ENCODE results near the gene FBH1.

GRCh38 chr10:5935628-5936027 is 45.6 kb downstream of the FBH1 start:
- TF ChIP-seq HCFC1 (IDR thresholded peaks at IDR 0.05; ENCODE audit: low read length) (no peak), CTCF (IDR thresholded peaks at IDR 0.05 in 2 of 3, conservative IDR thresholded peaks at IDR 0.05 in 1 of 3; ENCODE audit: control insufficient read depth in 2 of 3, extremely low read depth in 1 of 3, insufficient read depth in 1 of 3, low read depth in 3 of 3, low read length in 3 of 3) (no peak), YY1 (IDR thresholded peaks at IDR 0.05; ENCODE audit: low read depth, low read length) (no peak), E2F8 (IDR thresholded peaks at IDR 0.05; ENCODE audit: low read depth, partially characterized antibody) (no peak), GABPA (IDR thresholded peaks at IDR 0.05; ENCODE audit: low read depth) (no peak), ESRRA (IDR thresholded peaks at IDR 0.05; ENCODE audit: low read length) (no peak), CBX3 (IDR thresholded peaks at IDR 0.05; ENCODE audit: borderline replicate concordance, low read depth) (no peak), POLR2AphosphoS5 (IDR thresholded peaks at IDR 0.05; ENCODE audit: low read length) (no peak), TCF7 (IDR thresholded peaks at IDR 0.05; ENCODE audit: borderline replicate concordance) (no peak), RBBP5 (conservative IDR thresholded peaks at IDR 0.05) (no peak), BHLHE40 (IDR thresholded peaks at IDR 0.05; ENCODE audit: borderline replicate concordance in 1 of 2, low read depth in 2 of 2, low read length in 1 of 2) (no peak), USF2 (IDR thresholded peaks at IDR 0.05; ENCODE audit: borderline replicate concordance, low read depth, low read length) (no peak)

Data from GM12878 (cell line).